Measurements from ENCODE around the gene PHACTR1.

- TF ChIP-seq CTCF (IDR thresholded peaks at IDR 0.05) (no peak), EP300 (IDR thresholded peaks at IDR 0.05) (no peak), ESRRA (IDR thresholded peaks at IDR 0.05; ENCODE audit: borderline replicate concordance, low read length) (no peak), REST (IDR thresholded peaks at IDR 0.05) (no peak), ELK1 (IDR thresholded peaks at IDR 0.05; ENCODE audit: low read depth, low read length) (no peak), POLR2A (IDR thresholded peaks at IDR 0.05; ENCODE audit: low read length) (no peak), RFX5 (IDR thresholded peaks at IDR 0.05) (no peak), RARB (CRISPR knock-in tag; IDR thresholded peaks at IDR 0.05) (no peak), MYC (IDR thresholded peaks at IDR 0.05; ENCODE audit: borderline replicate concordance, low read length) (no peak), MAX (IDR thresholded peaks at IDR 0.05) (no peak)
These were observed 63.2 kb downstream of the PHACTR1 start for GRCh38 chr6:12779772-12780171.

All from A549 (cell line).